Neural cell (in vitro differentiated cells): Measurements from ENCODE around the gene INAFM1.

Experiments used
- CTCF ChIP-seq: fragments of 450-650 bp; IDR thresholded peaks from 2 replicates; pipeline ENCODE4 v1.5.1; 2014; ENCODE audit warnings: antibody characterized with exemption, mild to moderate bottlenecking, moderate library complexity; ENCODE audit not compliant: poor library complexity, severe bottlenecking
- EP300 ChIP-seq: fragments of 450-650 bp; conservative IDR thresholded peaks from 2 replicates; pipeline ENCODE4 v1.6.1; 2014; ENCODE audit warnings: antibody characterized with exemption, mild to moderate bottlenecking, moderate library complexity; ENCODE audit not compliant: poor library complexity, severe bottlenecking
- EZH2 ChIP-seq: fragments of 200-600, 300-800 bp; shearing (Covaris generic), sonication (generic); IDR thresholded peaks from 2 replicates; pipeline ENCODE4 v1.6.1; 2014; ENCODE audit warnings: antibody characterized with exemption, low read length, borderline replicate concordance, mild to moderate bottlenecking; ENCODE audit not compliant: insufficient read depth, poor library complexity, severe bottlenecking
- POLR2AphosphoS5 ChIP-seq: IDR thresholded peaks from 2 replicates; pipeline ENCODE4 v1.6.1; 2012
- RAD21 ChIP-seq: fragments of 450-650 bp; conservative IDR thresholded peaks from 2 replicates; pipeline ENCODE4 v1.6.1; 2014; ENCODE audit warnings: antibody characterized with exemption, mild to moderate bottlenecking, moderate library complexity
- SMC3 ChIP-seq: fragments of 450-650 bp; conservative IDR thresholded peaks from 2 replicates; pipeline ENCODE4 v1.6.1; 2014; ENCODE audit warnings: antibody characterized with exemption, mild to moderate bottlenecking, moderate library complexity; ENCODE audit not compliant: poor library complexity

- no peak for TF ChIP-seq CTCF
- TF ChIP-seq EZH2, result no peak
- no peak for TF ChIP-seq POLR2AphosphoS5
- TF ChIP-seq EP300, result no peak
- TF ChIP-seq SMC3, result no peak
- no peak for TF ChIP-seq RAD21
These were observed 2.0 kb upstream of the INAFM1 start for GRCh38 chr19:47272448-47273312.
